Measurements from ENCODE around the gene MMAB. TPM values are rescaled to one million over a fixed set of nuclear protein-coding genes. Genes with fewer than 3 reads are reported as not detected.

The MMAB gene
- total and polyA plus RNA-seq, 2 experiments from 2014 or later: 6.7 to 26.8 TPM

- in situ Hi-C loops (cut with MboI): loop anchor here (10.0 kb wide), 1 partner anchor 173 kb away; no protein-coding TSS in a partner anchor
- 55 to 69% methylated on average over 8 of the region's 8 CpGs for WGBS, 2 experiments (ENCODE audit: low coverage in 1 of 2, low lambda C conversion rate in 2 of 2, missing lambda C conversion rate in 2 of 2)
- Histone ChIP-seq H2AFZ (no peak overlapping the region), H3K27ac (no peak overlapping the region), H3K9me2 (ENCODE audit: insufficient read depth) (no peaks in the 10 kb centered on the region), H3K9me3 (ENCODE audit: low read depth) (no peaks in the 10 kb centered on the region), H3K36me3 (ENCODE audit: low read depth) (no peaks in the 10 kb centered on the region), H3K4me1 (ENCODE audit: insufficient read depth) (no peaks in the 10 kb centered on the region), H4K20me1 (ENCODE audit: insufficient read depth) (no peaks in the 10 kb centered on the region), H3K27me3 (replicated peaks; ENCODE audit: insufficient read depth) (no peaks in the 10 kb centered on the region), H3K9ac (no peak overlapping the region), H3F3A (ENCODE audit: insufficient read depth) (no peaks in the 10 kb centered on the region), H3K79me2 (ENCODE audit: insufficient read depth) (no peaks in the 10 kb centered on the region), H3K4me2 (ENCODE audit: unreplicated experiment) (no peak overlapping the region), H3K4me3 (no peak overlapping the region)
- no peak for DNase-seq
- TF ChIP-seq EZH2phosphoT487 (IDR thresholded peaks at IDR 0.05; ENCODE audit: insufficient read depth, low read depth) (no peak), EZH2 (IDR thresholded peaks at IDR 0.05; ENCODE audit: insufficient read depth, poor library complexity, severe bottlenecking) (no peak)
These were observed 28.3 kb upstream of the MMAB start for GRCh38 chr12:109601557-109601956.

- no peak for TF ChIP-seq EZH2 (IDR thresholded peaks at IDR 0.05; ENCODE audit: insufficient read depth, poor library complexity, severe bottlenecking)
- no peak for TF ChIP-seq EZH2phosphoT487 (IDR thresholded peaks at IDR 0.05; ENCODE audit: insufficient read depth, low read depth)
- in situ Hi-C loops (cut with MboI): loop anchor here (10.0 kb wide), 1 partner anchor 174 kb away; no protein-coding TSS in a partner anchor
- no peak overlapping the region for H3K9ac ChIP-seq
These were observed 27.7 kb upstream of the MMAB start for GRCh38 chr12:109600995-109601394.

GRCh38 chr12:109600481-109600880, 27.2 kb upstream of the MMAB start:
- Histone ChIP-seq H3K27me3 (replicated peaks; ENCODE audit: insufficient read depth) (no peaks in the 10 kb centered on the region), H3F3A (ENCODE audit: insufficient read depth) (no peaks in the 10 kb centered on the region), H3K4me1 (ENCODE audit: insufficient read depth) (no peaks in the 10 kb centered on the region), H3K9ac (no peak overlapping the region), H3K79me2 (ENCODE audit: insufficient read depth) (no peaks in the 10 kb centered on the region), H3K27ac (no peak overlapping the region), H3K9me3 (ENCODE audit: low read depth) (no peaks in the 10 kb centered on the region), H3K4me3 (no peak overlapping the region), H3K9me2 (ENCODE audit: insufficient read depth) (no peaks in the 10 kb centered on the region), H3K36me3 (ENCODE audit: low read depth) (no peaks in the 10 kb centered on the region), H2AFZ (no peak overlapping the region), H3K4me2 (ENCODE audit: unreplicated experiment) (no peak overlapping the region), H4K20me1 (ENCODE audit: insufficient read depth) (no peaks in the 10 kb centered on the region)
- TF ChIP-seq EZH2phosphoT487 (IDR thresholded peaks at IDR 0.05; ENCODE audit: insufficient read depth, low read depth): no peak
- no peak for TF ChIP-seq EZH2 (IDR thresholded peaks at IDR 0.05; ENCODE audit: insufficient read depth, poor library complexity, severe bottlenecking)
- 93 to 97% methylated on average over 2 of the region's 2 CpGs for WGBS, 2 experiments (ENCODE audit: low coverage in 1 of 2, low lambda C conversion rate in 2 of 2, missing lambda C conversion rate in 2 of 2)
- in situ Hi-C loops (cut with MboI): loop anchor here (10.0 kb wide), 1 partner anchor 174 kb away; no protein-coding TSS in a partner anchor
- DNase-seq: no peak

More at GRCh38 chr12:109600995-109601394, 27.7 kb upstream of the MMAB start:
- Histone ChIP-seq H4K20me1 (ENCODE audit: insufficient read depth) (no peaks in the 10 kb centered on the region), H3K4me3 (no peak overlapping the region), H3K9me3 (ENCODE audit: low read depth) (no peaks in the 10 kb centered on the region), H3K79me2 (ENCODE audit: insufficient read depth) (no peaks in the 10 kb centered on the region), H3F3A (ENCODE audit: insufficient read depth) (no peaks in the 10 kb centered on the region), H3K4me1 (ENCODE audit: insufficient read depth) (no peaks in the 10 kb centered on the region), H3K36me3 (ENCODE audit: low read depth) (no peaks in the 10 kb centered on the region), H3K9me2 (ENCODE audit: insufficient read depth) (no peaks in the 10 kb centered on the region), H3K4me2 (ENCODE audit: unreplicated experiment) (no peak overlapping the region), H2AFZ (no peak overlapping the region), H3K27ac (no peak overlapping the region), H3K27me3 (replicated peaks; ENCODE audit: insufficient read depth) (no peaks in the 10 kb centered on the region)
- DNase-seq: no peak
- WGBS, 2 experiments (ENCODE audit: low coverage in 1 of 2, low lambda C conversion rate in 2 of 2, missing lambda C conversion rate in 2 of 2): 79 to 83% methylated on average over 8 of the region's 8 CpGs

- Histone ChIP-seq H2AFZ (no peak overlapping the region), H3K4me3 (no peak overlapping the region), H3K9me2 (ENCODE audit: insufficient read depth) (no peaks in the 10 kb centered on the region), H3K9ac (no peak overlapping the region), H3K27me3 (replicated peaks; ENCODE audit: insufficient read depth) (no peaks in the 10 kb centered on the region), H3K36me3 (ENCODE audit: low read depth) (no peaks in the 10 kb centered on the region), H3K27ac (no peak overlapping the region), H3K79me2 (ENCODE audit: insufficient read depth) (no peaks in the 10 kb centered on the region), H3K4me2 (ENCODE audit: unreplicated experiment) (no peak overlapping the region), H4K20me1 (ENCODE audit: insufficient read depth) (no peaks in the 10 kb centered on the region), H3F3A (ENCODE audit: insufficient read depth) (no peaks in the 10 kb centered on the region), H3K4me1 (ENCODE audit: insufficient read depth) (no peaks in the 10 kb centered on the region), H3K9me3 (ENCODE audit: low read depth) (no peaks in the 10 kb centered on the region)
- no peak for DNase-seq
- in situ Hi-C loops (cut with MboI): no loop called here
- no peak for TF ChIP-seq EZH2 (IDR thresholded peaks at IDR 0.05; ENCODE audit: insufficient read depth, poor library complexity, severe bottlenecking)
- no peak for TF ChIP-seq EZH2phosphoT487 (IDR thresholded peaks at IDR 0.05; ENCODE audit: insufficient read depth, low read depth)
- 75 to 80% methylated on average over 7 of the region's 7 CpGs for WGBS, 2 experiments (ENCODE audit: low coverage in 1 of 2, low lambda C conversion rate in 2 of 2, missing lambda C conversion rate in 2 of 2)
These were observed 25.8 kb upstream of the MMAB start for GRCh38 chr12:109599087-109599486.

All from GM23248 (cell line).